ENCODE measurements around the gene PCSK7. TPM values are rescaled to one million over a fixed set of nuclear protein-coding genes. Genes with fewer than 3 reads are reported as not detected.

Gene PCSK7
- total and polyA plus RNA-seq, 2 experiments from 2014 or later = 29.7 to 58.8 TPM

- Histone ChIP-seq H3K36me3 (ENCODE audit: low read depth) (peaks cover 44% of the 10 kb centered on the region), H4K20me1 (ENCODE audit: insufficient read depth) (no peaks in the 10 kb centered on the region), H3K4me1 (ENCODE audit: insufficient read depth) (peaks cover 26% of the 10 kb centered on the region), H3K79me2 (ENCODE audit: insufficient read depth) (peaks cover 47% of the 10 kb centered on the region), H3K9me3 (ENCODE audit: low read depth) (no peaks in the 10 kb centered on the region), H3K27me3 (replicated peaks; ENCODE audit: insufficient read depth) (no peaks in the 10 kb centered on the region), H3K4me3 (no peak overlapping the region), H2AFZ (no peak overlapping the region), H3K4me2 (ENCODE audit: unreplicated experiment) (no peak overlapping the region), H3K27ac (peak overlapping the region; percentile 7; the same call in 1 of the 2 replicates), H3F3A (ENCODE audit: insufficient read depth) (peaks cover 27% of the 10 kb centered on the region; the same call in 1 of the 2 replicates), H3K9ac (no peak overlapping the region), H3K9me2 (ENCODE audit: insufficient read depth) (no peaks in the 10 kb centered on the region)
- 84 to 86% methylated on average over 14 of the region's 14 CpGs for WGBS, 2 experiments (ENCODE audit: low coverage in 1 of 2, low lambda C conversion rate in 2 of 2, missing lambda C conversion rate in 2 of 2)
- in situ Hi-C loops (cut with MboI) = no loop called here
- TF ChIP-seq EZH2 (IDR thresholded peaks at IDR 0.05; ENCODE audit: insufficient read depth, poor library complexity, severe bottlenecking) = no peak
- no peak for TF ChIP-seq EZH2phosphoT487 (IDR thresholded peaks at IDR 0.05; ENCODE audit: insufficient read depth, low read depth)
- peak; percentile 49 for DNase-seq
Measured at GRCh38 chr11:117171404-117172061, 60.3 kb downstream of the PCSK7 start.

- H2AFZ ChIP-seq = no peak overlapping the region
Measured at GRCh38 chr11:117171007-117171403, 60.9 kb downstream of the PCSK7 start.

GRCh38 chr11:117170210-117170609 is 61.7 kb downstream of the PCSK7 start:
- 79 to 85% methylated on average over 9 of the region's 9 CpGs for WGBS, 2 experiments (ENCODE audit: low coverage in 1 of 2, low lambda C conversion rate in 2 of 2, missing lambda C conversion rate in 2 of 2)
- Histone ChIP-seq H3K9me2 (ENCODE audit: insufficient read depth) (no peaks in the 10 kb centered on the region), H3K9ac (no peak overlapping the region), H3K9me3 (ENCODE audit: low read depth) (no peaks in the 10 kb centered on the region), H3K36me3 (ENCODE audit: low read depth) (peaks cover 47% of the 10 kb centered on the region), H3K4me3 (no peak overlapping the region), H3K27me3 (replicated peaks; ENCODE audit: insufficient read depth) (no peaks in the 10 kb centered on the region), H3K79me2 (ENCODE audit: insufficient read depth) (peaks cover 60% of the 10 kb centered on the region), H2AFZ (no peak overlapping the region), H3K4me1 (ENCODE audit: insufficient read depth) (peaks cover 32% of the 10 kb centered on the region), H3K27ac (no peak overlapping the region), H3F3A (ENCODE audit: insufficient read depth) (peaks cover 37% of the 10 kb centered on the region), H4K20me1 (ENCODE audit: insufficient read depth) (no peaks in the 10 kb centered on the region), H3K4me2 (ENCODE audit: unreplicated experiment) (no peak overlapping the region)
- in situ Hi-C loops (cut with MboI) = no loop called here
- DNase-seq = peak; percentile 27
- TF ChIP-seq EZH2phosphoT487 (IDR thresholded peaks at IDR 0.05; ENCODE audit: insufficient read depth, low read depth) (no peak), EZH2 (IDR thresholded peaks at IDR 0.05; ENCODE audit: insufficient read depth, poor library complexity, severe bottlenecking) (no peak)

More at GRCh38 chr11:117171007-117171403, 60.9 kb downstream of the PCSK7 start:
- no peaks in the 10 kb centered on the region for H3K9me2 ChIP-seq (ENCODE audit: insufficient read depth)
- no peak for TF ChIP-seq EZH2phosphoT487 (IDR thresholded peaks at IDR 0.05; ENCODE audit: insufficient read depth, low read depth)
- TF ChIP-seq EZH2 (IDR thresholded peaks at IDR 0.05; ENCODE audit: insufficient read depth, poor library complexity, severe bottlenecking) = no peak
- WGBS, 2 experiments (ENCODE audit: low coverage in 1 of 2, low lambda C conversion rate in 2 of 2, missing lambda C conversion rate in 2 of 2) = 98% methylated on average over 2 of the region's 2 CpGs
- peaks cover 32% of the 10 kb centered on the region for H3F3A ChIP-seq (ENCODE audit: insufficient read depth)
- no peaks in the 10 kb centered on the region for H4K20me1 ChIP-seq (ENCODE audit: insufficient read depth)
- no peak overlapping the region for H3K27ac ChIP-seq
- peaks cover 44% of the 10 kb centered on the region for H3K36me3 ChIP-seq (ENCODE audit: low read depth)
- no peak overlapping the region for H3K9ac ChIP-seq
- H3K4me3 ChIP-seq = no peak overlapping the region
- peaks cover 31% of the 10 kb centered on the region for H3K4me1 ChIP-seq (ENCODE audit: insufficient read depth)
- no peak overlapping the region for H3K4me2 ChIP-seq (ENCODE audit: unreplicated experiment)
- H3K79me2 ChIP-seq (ENCODE audit: insufficient read depth) = peaks cover 52% of the 10 kb centered on the region
- DNase-seq = no peak
- in situ Hi-C loops (cut with MboI) = no loop called here
- H3K27me3 ChIP-seq (replicated peaks; ENCODE audit: insufficient read depth) = no peaks in the 10 kb centered on the region
- no peaks in the 10 kb centered on the region for H3K9me3 ChIP-seq (ENCODE audit: low read depth)

- H3K4me2 ChIP-seq (ENCODE audit: unreplicated experiment) = no peak overlapping the region
- no peak overlapping the region for H2AFZ ChIP-seq
- DNase-seq = no peak
- in situ Hi-C loops (cut with MboI) = no loop called here
- H3K4me1 ChIP-seq (ENCODE audit: insufficient read depth) = peaks cover 32% of the 10 kb centered on the region
- H3F3A ChIP-seq (ENCODE audit: insufficient read depth) = peaks cover 37% of the 10 kb centered on the region
- no peak overlapping the region for H3K27ac ChIP-seq
- TF ChIP-seq EZH2 (IDR thresholded peaks at IDR 0.05; ENCODE audit: insufficient read depth, poor library complexity, severe bottlenecking) = no peak
- no peak for TF ChIP-seq EZH2phosphoT487 (IDR thresholded peaks at IDR 0.05; ENCODE audit: insufficient read depth, low read depth)
- no peaks in the 10 kb centered on the region for H3K27me3 ChIP-seq (replicated peaks; ENCODE audit: insufficient read depth)
- H3K79me2 ChIP-seq (ENCODE audit: insufficient read depth) = peaks cover 64% of the 10 kb centered on the region
- H3K9me2 ChIP-seq (ENCODE audit: insufficient read depth) = no peaks in the 10 kb centered on the region
- WGBS, 2 experiments (ENCODE audit: low coverage in 1 of 2, low lambda C conversion rate in 2 of 2, missing lambda C conversion rate in 2 of 2) = 96 to 100% methylated on average over 2 of the region's 2 CpGs
- H3K9ac ChIP-seq = no peak overlapping the region
- peaks cover 50% of the 10 kb centered on the region for H3K36me3 ChIP-seq (ENCODE audit: low read depth)
- H4K20me1 ChIP-seq (ENCODE audit: insufficient read depth) = no peaks in the 10 kb centered on the region
- H3K9me3 ChIP-seq (ENCODE audit: low read depth) = no peaks in the 10 kb centered on the region
- H3K4me3 ChIP-seq = no peak overlapping the region
Measured at GRCh38 chr11:117169736-117170135, 62.1 kb downstream of the PCSK7 start.

Data from GM23248 (cell line).